ENCODE data around the gene NFKBIL1. TPM values are rescaled to one million over a fixed set of nuclear protein-coding genes. Genes with fewer than 3 reads are reported as not detected.

NFKBIL1 gene
- total and polyA plus RNA-seq, 9 of the 15 experiments (the other 6 are each of a cell fraction or from before 2014, with no cell fraction given): 0.49 to 33.1 (median 7.6) TPM

- no peak for TF ChIP-seq ZNF644 (tag; IDR thresholded peaks at IDR 0.05; ENCODE audit: low read depth)
- peak; percentile 21 for TF ChIP-seq SAP30 (IDR thresholded peaks at IDR 0.05; ENCODE audit: borderline replicate concordance, insufficient read depth, low read depth, low read length, poor library complexity, severe bottlenecking)
- no peak for TF ChIP-seq RBM39 (optimal IDR thresholded peaks at IDR 0.05; ENCODE audit: low read depth, low read length)
- TF ChIP-seq TRIM25 (IDR thresholded peaks at IDR 0.05; ENCODE audit: borderline replicate concordance): peak; percentile 91; the same call in 1 of the 2 replicates
- TF ChIP-seq ZNF431 (CRISPR knock-in tag; IDR thresholded peaks at IDR 0.05): no peak
- no peak for TF ChIP-seq RFX5 (IDR thresholded peaks at IDR 0.05; ENCODE audit: low read depth, low read length)
- no peak for TF ChIP-seq ZNF140 (CRISPR knock-in tag; IDR thresholded peaks at IDR 0.05)
- 0 out of 2 replicates have a peak, but pooled peaks have one; percentile 64 for TF ChIP-seq OTX1 (CRISPR knock-in tag; IDR thresholded peaks at IDR 0.05)
- TF ChIP-seq SRF (CRISPR knock-in tag; IDR thresholded peaks at IDR 0.05): peak in 1 of 2 experiments; percentile 53; a peak in 1 of 4 replicates
- TF ChIP-seq HMBOX1 (IDR thresholded peaks at IDR 0.05): 0 out of 2 replicates have a peak, but pooled peaks have one; percentile 1
- no peak for TF ChIP-seq ESRRA (IDR thresholded peaks at IDR 0.05; ENCODE audit: borderline replicate concordance, low read depth)
- TF ChIP-seq NCOA4 (IDR thresholded peaks at IDR 0.05; ENCODE audit: partially characterized antibody): peak; percentile 30
- no peak for TF ChIP-seq TAF1 (IDR thresholded peaks at IDR 0.05; ENCODE audit: control insufficient read depth, extremely low read depth, insufficient read depth, low read length, severe bottlenecking)
- TF ChIP-seq RBM15 (IDR thresholded peaks at IDR 0.05; ENCODE audit: insufficient read depth, low read length): no peak
- no peak for TF ChIP-seq POLR3A (IDR thresholded peaks at IDR 0.05; ENCODE audit: borderline replicate concordance, extremely low read depth, insufficient read depth, insufficient read length)
These were observed 6.8 kb upstream of the NFKBIL1 start (continued) for GRCh38 chr6:31540640-31541039.
